Epithelial cell of prostate (primary cell): Measurements from ENCODE around the gene PKP1.

Experiments used
- DNase-seq: peaks from one replicate; pipeline ENCODE4 v3.0.0-alpha.2; 2011; ENCODE audit warnings: low read depth, low spot score
- H3K27ac ChIP-seq: fragments of 450-650 bp; 2 replicates; pipeline ENCODE4 v1.5.1; 2017; ENCODE audit warnings: mild to moderate bottlenecking

The PKP1 gene

DNA sequence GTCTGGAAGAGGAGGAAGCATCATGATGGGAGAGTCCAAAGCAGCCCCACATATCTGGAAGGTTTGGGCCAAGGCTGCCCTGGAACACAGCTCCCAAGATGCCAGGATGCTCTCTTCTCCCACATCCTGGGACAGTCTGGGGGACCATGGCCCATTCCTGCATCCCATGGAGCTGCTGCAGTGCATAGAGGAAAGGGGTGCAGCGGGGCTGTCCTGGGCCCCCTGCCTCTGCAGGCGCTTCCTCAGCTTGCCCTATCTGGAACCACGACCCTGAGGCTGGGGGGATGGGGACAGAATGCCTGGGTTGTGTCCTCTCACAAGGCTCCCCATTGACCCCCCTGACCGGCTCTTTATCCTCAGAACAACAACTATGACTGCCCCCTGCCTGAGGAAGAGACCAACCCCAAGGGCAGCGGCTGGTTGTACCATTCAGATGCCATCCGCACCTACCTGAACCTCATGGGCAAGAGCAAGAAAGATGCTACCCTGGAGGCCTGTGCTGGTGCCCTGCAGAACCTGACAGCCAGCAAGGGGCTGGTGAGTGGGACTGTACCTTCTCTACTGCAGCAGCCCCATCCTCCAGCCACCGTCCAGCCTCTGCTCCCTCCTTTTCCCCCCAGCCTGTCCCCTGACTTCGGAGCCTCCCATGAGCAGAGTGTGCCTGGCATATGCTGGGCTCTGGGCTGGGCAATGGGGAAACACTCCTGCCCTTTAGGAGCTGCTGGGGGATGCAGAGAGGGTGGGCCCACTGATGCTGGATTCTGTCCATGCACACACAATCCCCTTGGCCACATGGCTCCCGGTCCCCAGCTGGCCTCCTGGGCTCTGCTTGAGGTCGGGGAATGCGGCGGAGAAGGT lies 39.6 kb downstream of the PKP1 start:
- DNase-seq, result no peak
- no peak overlapping the region for H3K27ac ChIP-seq

DNA sequence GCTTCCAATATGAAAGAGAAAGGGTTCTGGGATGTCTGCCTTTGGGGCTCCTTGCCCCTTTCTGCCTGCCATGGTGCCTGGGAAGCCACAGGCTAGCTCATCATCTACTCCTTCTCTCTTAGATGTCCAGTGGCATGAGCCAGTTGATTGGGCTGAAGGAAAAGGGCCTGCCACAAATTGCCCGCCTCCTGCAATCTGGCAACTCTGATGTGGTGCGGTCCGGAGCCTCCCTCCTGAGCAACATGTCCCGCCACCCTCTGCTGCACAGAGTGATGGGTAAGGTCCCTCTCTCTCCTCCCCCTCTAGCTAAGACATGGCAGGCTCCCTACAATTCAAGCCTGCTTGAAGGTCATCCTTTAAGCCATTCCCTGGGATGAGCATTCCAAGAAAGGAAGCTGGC lies 41.0 kb downstream of the PKP1 start:
- H3K27ac ChIP-seq, result no peak overlapping the region
- DNase-seq, result no peak

DNA sequence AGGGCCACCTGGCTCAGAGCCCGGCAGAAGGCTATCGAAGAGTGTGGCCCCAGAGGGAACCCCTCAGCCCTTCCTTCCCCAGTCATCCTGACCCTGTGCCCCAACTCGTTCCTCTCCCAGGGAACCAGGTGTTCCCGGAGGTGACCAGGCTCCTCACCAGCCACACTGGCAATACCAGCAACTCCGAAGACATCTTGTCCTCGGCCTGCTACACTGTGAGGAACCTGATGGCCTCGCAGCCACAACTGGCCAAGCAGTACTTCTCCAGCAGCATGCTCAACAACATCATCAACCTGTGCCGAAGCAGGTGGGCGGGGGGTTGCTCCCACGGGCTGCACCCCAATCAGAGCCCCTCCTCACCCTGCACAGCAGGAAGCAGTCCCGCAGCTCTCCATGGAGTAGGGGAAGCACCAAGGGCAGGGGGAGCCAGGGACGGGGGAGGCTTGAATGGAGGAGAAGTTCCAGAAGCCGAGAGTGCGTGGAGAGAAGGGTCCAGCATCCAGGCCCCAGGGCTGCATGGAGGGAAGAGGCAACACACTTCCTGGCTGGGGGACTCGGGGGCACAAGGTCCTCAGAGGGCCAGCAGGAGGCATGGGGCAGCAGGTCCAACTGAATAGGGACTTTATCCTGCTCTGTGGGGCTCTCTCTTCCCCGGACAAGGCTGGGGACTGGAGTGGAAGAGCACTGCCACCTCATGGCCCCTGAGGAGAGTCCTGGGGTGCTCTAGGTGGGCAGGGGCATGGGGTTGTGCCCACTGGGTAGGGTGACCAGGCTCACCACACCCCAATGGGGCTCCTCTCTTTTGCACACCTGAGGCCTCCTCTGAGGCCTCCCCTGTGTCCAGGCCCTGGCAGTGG lies 41.7 kb downstream of the PKP1 start:
- DNase-seq, result no peak
- no peak overlapping the region for H3K27ac ChIP-seq

DNA sequence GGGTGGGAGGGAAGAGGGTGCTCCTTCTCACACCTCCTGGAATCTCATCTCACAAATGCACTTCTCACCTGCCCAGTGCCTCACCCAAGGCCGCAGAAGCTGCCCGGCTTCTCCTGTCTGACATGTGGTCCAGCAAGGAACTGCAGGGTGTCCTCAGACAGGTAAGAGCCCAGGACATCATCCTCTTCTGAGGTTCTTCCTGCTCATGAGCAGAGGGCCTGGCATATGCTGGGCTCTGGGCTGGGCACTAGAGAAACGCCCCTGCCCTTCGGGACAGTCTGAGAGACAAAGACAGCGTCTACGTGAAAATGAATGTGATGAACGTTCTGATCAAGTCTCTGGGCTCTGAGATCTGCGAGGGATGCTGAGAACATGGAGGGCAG lies 42.4 kb downstream of the PKP1 start:
- DNase-seq, result no peak
- H3K27ac ChIP-seq, result no peak overlapping the region

DNA sequence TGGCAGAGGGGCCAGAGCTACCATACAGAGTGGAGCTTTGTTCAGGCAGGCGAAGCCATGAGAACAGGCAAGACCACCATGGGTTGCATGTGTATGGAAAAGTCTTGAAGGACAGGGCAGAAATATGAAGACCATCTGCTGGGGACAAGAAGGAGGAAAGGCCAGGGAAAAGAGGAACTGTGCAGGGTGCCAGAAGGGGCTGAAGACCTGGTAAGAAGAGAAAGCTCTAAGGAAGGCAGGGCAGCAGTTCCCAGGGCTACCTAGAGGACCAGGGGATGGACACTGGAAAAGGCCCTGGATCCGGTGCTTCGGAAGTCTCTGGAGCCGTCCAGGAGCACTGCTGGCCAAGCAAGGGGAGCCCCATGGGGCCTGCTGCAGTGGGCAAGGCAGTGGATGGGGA lies 43.4 kb downstream of the PKP1 start:
- H3K27ac ChIP-seq, result no peak overlapping the region
- DNase-seq, result no peak

DNA sequence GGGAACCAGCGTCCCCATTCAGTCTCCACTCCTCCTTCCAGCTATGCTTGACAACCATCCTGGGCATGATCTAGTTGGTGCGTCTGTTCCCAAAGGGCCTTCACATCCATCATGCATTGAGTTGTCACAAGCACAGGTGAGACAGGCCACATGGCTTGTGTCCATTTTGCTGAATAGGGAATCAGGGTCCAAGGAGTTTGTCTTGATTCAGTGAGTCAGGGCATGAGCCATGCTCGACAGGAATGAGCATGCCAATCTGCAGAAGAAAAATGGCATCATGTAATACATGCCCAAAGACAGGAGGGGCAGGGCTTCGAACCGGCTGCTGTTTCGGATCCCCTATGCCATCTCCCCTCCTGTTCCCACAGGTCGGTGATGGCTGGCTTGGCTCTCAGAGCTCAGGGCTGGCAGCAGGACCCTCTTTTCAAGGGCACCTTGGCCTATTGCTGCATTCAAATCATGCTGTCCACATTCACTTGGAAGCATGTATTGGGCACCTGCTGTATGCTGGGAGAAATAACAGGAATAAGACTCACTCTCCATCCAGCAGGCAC lies 44.5 kb downstream of the PKP1 start:
- H3K27ac ChIP-seq, result peak overlapping the region; percentile 14
- no peak for DNase-seq

DNA sequence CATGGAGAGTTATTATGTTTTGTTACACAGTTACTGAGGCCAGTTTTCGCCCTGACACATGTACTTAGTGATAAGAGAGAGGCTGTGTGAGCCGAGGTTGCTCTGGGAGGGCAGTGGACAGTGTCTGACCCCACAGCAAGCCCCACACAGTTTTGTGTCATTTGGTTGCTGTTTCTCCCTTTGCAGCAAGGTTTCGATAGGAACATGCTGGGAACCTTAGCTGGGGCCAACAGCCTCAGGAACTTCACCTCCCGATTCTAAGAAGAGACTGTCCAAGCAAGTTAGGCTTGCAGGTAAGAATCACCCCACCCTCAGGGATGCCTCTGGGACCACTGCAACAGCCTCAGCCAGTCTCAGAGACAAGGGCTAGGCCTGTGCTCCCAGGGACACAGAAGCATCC lies 45.3 kb downstream of the PKP1 start:
- no peak for DNase-seq

DNA sequence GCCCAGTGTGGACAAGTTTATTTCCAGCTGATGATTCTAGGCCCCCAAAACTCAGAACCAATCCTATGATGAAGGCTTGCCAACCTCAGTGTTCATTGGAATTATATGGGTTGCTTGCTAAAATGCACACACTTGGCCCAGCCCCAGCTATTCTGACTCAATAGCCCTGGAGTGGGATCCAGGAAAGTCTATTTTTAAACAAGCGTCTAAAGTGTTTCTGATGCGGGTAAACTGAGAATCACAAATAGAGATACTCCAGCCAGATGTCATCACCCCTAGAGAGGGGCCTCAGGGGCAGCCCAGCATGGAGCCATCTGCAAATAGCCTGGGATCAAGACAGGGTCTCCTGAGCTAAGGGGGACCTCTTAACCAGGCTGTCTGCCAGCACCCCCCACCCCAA lies 46.0 kb downstream of the PKP1 start:
- H3K27ac ChIP-seq, result peak overlapping the region; percentile 3
- DNase-seq, result no peak

More for the DNA sequence above, 45.3 kb downstream of the PKP1 start:
- no peak overlapping the region for H3K27ac ChIP-seq

DNA sequence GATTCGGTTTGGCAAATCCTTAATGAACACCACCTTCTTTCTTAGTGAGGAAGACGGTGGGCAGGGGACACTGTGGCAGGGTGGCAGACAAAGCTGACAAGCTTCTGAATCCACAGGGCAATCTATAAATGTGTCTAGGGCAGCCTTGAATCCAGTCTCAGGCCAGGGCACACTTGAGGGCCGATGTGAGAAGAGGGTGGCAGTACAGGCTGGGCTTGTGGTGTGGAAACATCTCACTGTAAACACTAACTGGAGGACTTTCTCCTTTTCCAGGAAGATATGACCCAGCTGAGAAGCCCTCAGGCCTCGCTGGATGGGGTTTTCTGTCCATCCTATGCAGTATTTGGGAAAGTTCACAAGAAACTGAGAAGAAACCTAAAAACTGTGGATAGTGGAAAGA lies 46.5 kb downstream of the PKP1 start:
- DNase-seq, result no peak
- H3K27ac ChIP-seq, result peak overlapping the region; percentile 3

DNA sequence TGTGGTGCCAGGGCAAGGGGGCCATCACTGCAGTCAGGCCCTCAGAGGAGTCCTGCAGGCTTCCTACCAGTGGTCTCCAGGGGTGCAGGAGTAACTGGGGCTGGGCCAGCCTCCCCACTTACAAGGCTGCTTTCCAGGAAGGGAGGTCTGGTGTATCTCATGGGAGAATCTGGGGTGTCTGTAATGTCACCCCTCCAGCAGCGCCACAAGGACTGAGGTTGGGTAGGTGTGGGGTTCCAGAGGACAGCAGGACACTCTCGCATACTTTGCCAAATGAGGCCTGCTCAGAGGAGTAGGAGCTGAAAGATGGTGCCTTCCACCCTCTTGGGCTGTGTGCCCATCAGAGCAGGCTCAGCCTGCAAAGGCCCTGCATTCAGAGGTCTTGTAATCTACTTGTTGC lies 47.2 kb downstream of the PKP1 start:
- DNase-seq, result no peak
- no peak overlapping the region for H3K27ac ChIP-seq

DNA sequence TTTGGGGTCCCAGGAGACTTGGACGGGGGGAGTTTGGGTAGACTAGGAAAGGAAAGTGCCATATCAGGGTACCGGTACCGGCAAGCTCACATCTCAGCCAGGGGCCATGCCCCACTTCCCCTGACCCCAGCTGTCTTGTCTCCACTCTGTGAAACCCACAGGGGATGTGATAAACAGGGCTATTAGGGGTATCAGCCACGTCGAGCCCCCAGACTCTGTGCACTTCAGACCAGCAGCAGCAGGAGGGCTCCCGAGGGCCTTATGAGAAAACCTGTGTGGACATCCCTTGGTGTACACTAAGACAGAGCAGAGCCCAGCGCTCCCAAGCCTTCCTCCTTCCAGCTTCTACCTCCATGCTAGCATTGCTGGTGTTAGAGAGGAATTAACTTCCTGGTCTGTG lies 47.9 kb downstream of the PKP1 start:
- no peak overlapping the region for H3K27ac ChIP-seq
- no peak for DNase-seq

DNA sequence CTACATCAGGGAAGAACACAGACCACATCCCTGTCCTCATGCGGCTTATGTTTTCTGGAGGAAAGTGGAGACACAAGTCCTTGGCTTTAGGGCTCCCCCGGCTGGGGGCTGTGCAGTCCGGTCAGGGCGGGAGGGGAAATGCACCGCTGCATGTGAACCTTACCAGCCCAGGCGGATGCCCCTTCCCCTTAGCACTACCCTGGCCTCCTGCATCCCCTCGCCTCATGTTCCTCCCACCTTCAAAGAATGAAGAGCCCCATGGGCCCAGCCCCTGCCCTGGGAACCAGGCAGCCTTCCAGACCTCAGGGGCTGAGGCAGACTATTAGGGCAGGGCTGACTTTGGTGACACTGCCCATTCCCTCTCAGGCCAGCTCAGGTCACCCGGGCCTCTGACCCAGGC lies 48.7 kb downstream of the PKP1 start:
- no peak for DNase-seq
- peak overlapping the region; percentile 78 for H3K27ac ChIP-seq

DNA sequence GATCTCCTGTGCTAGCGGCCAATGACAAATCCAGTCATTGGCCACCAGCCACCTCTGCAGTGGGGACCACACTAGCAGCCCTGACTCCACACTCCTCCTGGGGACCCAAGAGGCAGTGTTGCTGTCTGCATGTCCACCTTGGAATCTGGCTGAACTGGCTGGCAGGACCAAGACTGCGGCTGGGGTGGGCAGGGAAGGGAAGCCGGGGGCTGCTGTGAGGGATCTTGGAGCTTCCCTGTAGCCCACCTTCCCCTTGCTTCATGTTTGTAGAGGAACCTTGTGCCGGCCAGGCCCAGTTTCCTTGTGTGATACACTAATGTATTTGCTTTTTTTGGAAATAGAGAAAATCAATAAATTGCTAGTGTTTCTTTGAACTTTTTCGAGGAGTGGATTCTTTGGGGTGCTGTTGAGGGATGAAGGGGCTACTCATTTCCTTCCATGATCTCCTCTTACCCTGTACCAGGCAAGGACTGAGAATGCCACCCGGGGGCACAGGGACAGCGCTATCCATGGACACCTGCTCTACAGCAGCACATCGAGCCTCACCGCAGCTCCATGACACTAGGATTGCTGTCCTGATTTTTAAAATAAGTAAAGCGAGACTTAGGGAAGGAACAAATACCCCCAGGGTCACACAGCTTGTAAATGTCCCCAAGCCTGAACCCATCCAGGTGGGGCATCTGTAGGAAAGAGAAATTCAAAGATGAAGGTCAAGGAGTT lies 49.5 kb downstream of the PKP1 start:
- H3K27ac ChIP-seq, result peak overlapping the region; percentile 78

DNA sequence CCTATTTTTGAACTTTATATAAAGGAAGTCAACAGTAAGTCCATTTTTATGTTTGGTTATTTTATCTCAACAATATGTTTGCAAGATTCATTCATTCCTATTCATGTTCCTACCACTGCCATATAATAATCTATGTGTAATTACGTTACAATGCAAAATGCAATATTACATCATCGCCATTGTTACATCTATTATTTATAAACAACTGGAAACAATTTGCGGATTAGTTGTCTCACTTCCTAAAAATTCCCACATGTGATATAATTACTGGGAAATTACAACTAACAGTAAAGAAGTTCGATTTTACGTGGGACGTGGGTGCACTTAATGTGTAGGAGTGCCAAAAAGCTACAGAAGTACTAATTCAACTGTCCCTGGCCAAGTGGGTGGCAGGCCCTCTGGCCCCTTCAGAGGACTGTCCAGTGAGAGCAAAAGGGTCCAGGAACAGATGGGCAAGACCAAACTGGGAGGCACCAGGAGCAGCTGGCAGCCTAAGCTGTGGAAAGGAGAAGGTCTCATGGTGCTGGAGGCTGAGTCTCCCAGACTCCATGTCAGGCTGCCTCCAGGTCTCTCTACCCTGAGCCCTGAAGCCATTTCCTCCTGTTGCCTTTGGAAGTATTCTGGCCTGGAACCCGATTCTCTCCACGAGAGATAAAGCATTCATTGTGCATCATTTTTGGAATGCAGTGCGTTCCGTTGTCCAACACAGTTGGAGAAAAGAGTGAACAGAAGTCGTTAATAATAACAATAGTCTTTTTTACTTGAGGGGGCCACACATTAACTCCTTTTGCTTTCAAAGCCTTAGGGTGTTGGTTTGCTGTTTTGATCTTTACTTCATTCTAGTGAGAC lies 51.2 kb downstream of the PKP1 start:
- peak overlapping the region; percentile 78 for H3K27ac ChIP-seq
- DNase-seq, result no peak

More for the DNA sequence above, 49.5 kb downstream of the PKP1 start:
- DNase-seq, result no peak

DNA sequence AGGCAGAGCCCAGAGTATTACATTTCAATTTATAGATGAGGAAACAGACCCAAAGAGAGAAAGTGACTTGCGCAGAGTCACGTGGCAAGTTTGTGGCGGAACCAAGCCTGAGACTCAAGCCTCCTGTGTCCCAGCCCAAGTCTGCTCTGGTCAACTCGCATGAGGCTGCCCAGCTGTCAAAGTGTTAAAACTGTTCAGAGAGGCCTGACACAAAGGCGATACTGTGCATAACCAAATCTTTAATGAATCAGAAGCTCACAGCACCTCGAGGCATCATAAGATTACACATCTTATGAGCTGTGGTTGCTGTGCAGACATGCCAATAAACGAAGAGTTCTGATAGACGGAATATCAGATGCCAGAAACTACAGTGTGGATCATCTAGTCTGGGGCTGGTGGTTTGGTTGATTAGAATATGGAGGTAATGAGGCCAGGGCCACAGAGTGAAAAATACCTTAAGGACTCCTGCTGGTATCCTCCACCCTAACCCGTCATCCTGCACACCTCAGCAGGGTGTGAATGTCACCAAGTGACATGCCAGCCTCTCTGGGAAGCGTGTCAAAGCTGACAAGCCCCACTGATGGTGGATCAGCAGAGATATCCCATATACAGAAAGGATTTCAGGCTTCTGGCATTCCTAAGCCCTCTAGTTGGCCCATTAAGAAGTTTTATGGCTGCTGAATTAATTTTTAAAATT lies 52.0 kb downstream of the PKP1 start:
- DNase-seq, result peak; percentile 75
- H3K27ac ChIP-seq, result peak overlapping the region; percentile 78

DNA sequence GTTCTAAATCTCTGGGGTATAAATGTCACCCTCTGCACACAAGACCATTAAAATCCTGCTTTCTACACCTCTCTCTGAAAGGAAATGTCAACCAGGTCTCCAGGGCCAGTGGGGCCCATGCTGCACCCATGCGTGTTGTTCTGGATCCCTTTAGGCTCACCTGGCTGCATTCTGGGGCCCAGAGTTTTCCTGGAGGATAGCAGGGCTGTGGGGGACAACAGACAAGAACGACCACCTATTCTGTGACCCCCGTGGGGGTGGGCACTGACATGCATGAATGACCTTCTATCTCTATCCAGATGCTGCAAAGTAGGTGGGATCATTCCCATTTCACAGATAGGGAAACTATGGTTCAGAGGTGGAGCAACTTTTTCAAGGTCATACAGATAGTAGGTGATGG lies 52.6 kb downstream of the PKP1 start:
- peak overlapping the region; percentile 78 for H3K27ac ChIP-seq
- no peak for DNase-seq

DNA sequence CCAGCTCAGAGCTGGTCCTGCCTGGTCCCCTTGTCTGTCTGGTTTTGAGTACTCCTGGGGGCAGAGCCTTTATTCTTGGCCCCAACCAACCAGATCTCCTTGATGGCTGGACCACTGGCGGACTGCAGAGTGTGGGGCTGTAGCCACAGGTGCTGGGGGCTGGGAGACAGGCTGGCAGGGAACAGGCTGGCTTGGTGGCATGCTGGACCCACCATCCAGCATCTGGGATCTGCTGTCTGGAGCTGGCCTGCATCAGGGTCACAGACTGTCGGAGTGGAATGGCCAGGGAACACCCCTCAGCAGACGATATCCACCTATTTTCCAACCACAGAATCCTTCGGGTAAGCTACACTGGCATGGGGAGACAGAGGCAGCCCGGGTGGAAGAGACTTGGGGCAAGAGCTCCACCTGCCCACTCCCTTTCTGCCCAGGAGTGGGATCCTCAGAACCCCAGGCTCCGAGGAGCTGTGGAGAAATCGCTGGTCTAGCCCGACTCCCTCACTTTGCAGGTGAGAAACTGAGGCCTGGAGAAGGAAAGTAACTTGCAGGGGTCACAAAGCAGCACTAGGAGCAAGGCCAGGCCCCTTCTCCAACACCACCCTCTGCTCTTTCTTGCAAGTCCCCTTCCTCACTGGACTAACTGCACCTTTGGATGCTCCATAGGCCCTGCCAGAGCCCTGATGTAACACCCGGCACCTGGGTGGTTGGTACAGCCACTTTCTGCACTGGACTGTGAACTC lies 53.6 kb downstream of the PKP1 start:
- no peak overlapping the region for H3K27ac ChIP-seq
- no peak for DNase-seq

DNA sequence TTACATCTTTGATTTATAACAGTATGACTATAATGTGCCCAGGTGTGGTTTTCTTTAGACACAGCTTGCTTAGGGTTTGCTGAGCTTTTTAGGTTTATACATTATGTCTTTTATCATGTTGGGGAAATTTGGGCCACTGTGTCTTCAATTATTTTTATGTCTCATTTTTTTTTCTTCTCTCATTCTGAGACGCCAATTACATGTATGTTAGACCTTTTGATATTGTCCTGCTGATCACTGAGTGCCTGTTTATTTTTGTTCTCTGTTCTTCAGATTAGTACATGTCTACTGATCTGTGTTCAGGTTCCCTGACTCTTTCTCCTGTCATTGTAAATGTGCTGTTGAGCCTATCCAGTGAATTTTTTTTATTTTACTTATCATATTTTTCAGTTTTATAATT lies 58.1 kb downstream of the PKP1 start:
- no peak for DNase-seq
- no peak overlapping the region for H3K27ac ChIP-seq
